NCI-H1105 (cell line): ENCODE data around the gene CIRBP.
"Not testable (repeated sequence)": the region's sequence is repeated elsewhere in the genome, so short reads cannot be mapped to it uniquely, and the experiment has no call there.

ENCODE experiments used
- DNase-seq: peaks from one replicate; lab custom pipeline; 2025; lab: John Stamatoyannopoulos, UW

CIRBP gene

GRCh38 chr19:1312767-1313694, 43.9 kb downstream of the CIRBP start:
- no peak for DNase-seq

- no peak for DNase-seq
Observed at GRCh38 chr19:1313695-1314613, 44.8 kb downstream of the CIRBP start.

GRCh38 chr19:1315470-1316166, 46.5 kb downstream of the CIRBP start:
- DNase-seq, result peak; percentile 35

GRCh38 chr19:1316466-1316865, 47.3 kb downstream of the CIRBP start:
- DNase-seq, result no peak

GRCh38 chr19:1317274-1318003, 48.3 kb downstream of the CIRBP start:
- no peak for DNase-seq

- no peak for DNase-seq
Observed at GRCh38 chr19:1318678-1319471, 49.7 kb downstream of the CIRBP start.

GRCh38 chr19:1320282-1320650, 51.1 kb downstream of the CIRBP start:
- not testable (repeated sequence) for DNase-seq

GRCh38 chr19:1321539-1321938, 52.4 kb downstream of the CIRBP start:
- DNase-seq, result no peak

GRCh38 chr19:1322198-1322981, 53.3 kb downstream of the CIRBP start:
- no peak for DNase-seq

- DNase-seq, result no peak
Observed at GRCh38 chr19:1324249-1324805, 55.2 kb downstream of the CIRBP start.
